ENCODE data around the gene PCNX1. TPM values are rescaled to one million over a fixed set of nuclear protein-coding genes. Genes with fewer than 3 reads are reported as not detected.

Gene PCNX1
- total RNA-seq, 1 experiment from 2014 or later = 23.3 TPM

DNA sequence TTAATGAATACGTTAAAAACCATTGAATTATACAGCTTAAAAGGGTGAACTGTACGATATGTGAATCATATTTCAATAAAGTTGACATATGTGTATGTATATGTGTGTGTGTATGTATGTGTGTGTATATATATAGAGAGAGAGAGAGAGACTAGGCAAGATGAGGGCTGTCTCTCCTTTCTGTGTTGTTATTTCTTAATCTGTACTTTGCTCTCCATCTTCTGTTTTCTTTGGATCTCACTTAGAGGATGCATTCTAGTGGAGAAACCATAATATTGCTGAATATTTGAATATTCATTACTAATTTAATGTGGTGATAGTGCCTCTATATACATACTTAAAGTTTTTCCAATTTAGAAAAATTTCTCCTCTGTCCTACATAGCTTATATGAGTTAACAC, 50.5 kb downstream of the PCNX1 start:
- no peaks in the 10 kb centered on the region; the same call in 1 of the 2 replicates for H3K4me1 ChIP-seq (ENCODE audit: insufficient read depth, low read length)
- H3F3A ChIP-seq (ENCODE audit: low read length, unreplicated experiment) = no peaks in the 10 kb centered on the region
- H3K9me3 ChIP-seq (ENCODE audit: low read length) = no peaks in the 10 kb centered on the region
- no peak for DNase-seq
- ATAC-seq = no peak
- H4K20me1 ChIP-seq (ENCODE audit: low read length) = no peaks in the 10 kb centered on the region
- H3K27ac ChIP-seq (ENCODE audit: low read length) = no peak overlapping the region
- H3K36me3 ChIP-seq (ENCODE audit: low read depth, low read length) = no peaks in the 10 kb centered on the region
- TF ChIP-seq CTCF (conservative IDR thresholded peaks at IDR 0.05; ENCODE audit: low read depth, low read length) = no peak
- TF ChIP-seq EZH2phosphoT487 (IDR thresholded peaks at IDR 0.05; ENCODE audit: borderline replicate concordance, low read length) = no peak
- no peak for TF ChIP-seq EZH2 (IDR thresholded peaks at IDR 0.05; ENCODE audit: low read length, unreplicated experiment)
- H3K9ac ChIP-seq (ENCODE audit: low read length) = no peak overlapping the region
- intact Hi-C loops (cut with micrococcal nuclease) = loop anchor here (5.0 kb wide), 1 partner anchor 335 kb away; no protein-coding TSS in a partner anchor
- H3K9me2 ChIP-seq (replicated peaks; ENCODE audit: low read length) = no peaks in the 10 kb centered on the region
- no peaks in the 10 kb centered on the region for H3K27me3 ChIP-seq (ENCODE audit: low read length)
- no peak overlapping the region for H3K4me3 ChIP-seq (ENCODE audit: low read length)
- H3K4me2 ChIP-seq (ENCODE audit: low read length) = no peak overlapping the region
- CTCF ChIA-PET = no interaction called here
- H2AFZ ChIP-seq (ENCODE audit: low read length) = no peak overlapping the region
- H3K79me2 ChIP-seq (ENCODE audit: low read length) = no peaks in the 10 kb centered on the region
- POLR2A ChIA-PET (ENCODE audit: unreplicated experiment) = no interaction called here
- BruUV-seq (replicated peaks) = no TSS peak

- BruUV-seq (replicated peaks) = no TSS peak
- Histone ChIP-seq H4K20me1 (ENCODE audit: low read length) (no peaks in the 10 kb centered on the region), H3K9me3 (ENCODE audit: low read length) (no peaks in the 10 kb centered on the region), H3F3A (ENCODE audit: low read length, unreplicated experiment) (no peaks in the 10 kb centered on the region), H2AFZ (ENCODE audit: low read length) (no peak overlapping the region), H3K9me2 (replicated peaks; ENCODE audit: low read length) (no peaks in the 10 kb centered on the region), H3K4me1 (ENCODE audit: insufficient read depth, low read length) (no peaks in the 10 kb centered on the region), H3K27ac (ENCODE audit: low read length) (no peak overlapping the region), H3K36me3 (ENCODE audit: low read depth, low read length) (no peaks in the 10 kb centered on the region), H3K9ac (ENCODE audit: low read length) (no peak overlapping the region), H3K4me2 (ENCODE audit: low read length) (no peak overlapping the region), H3K79me2 (ENCODE audit: low read length) (no peaks in the 10 kb centered on the region), H3K4me3 (ENCODE audit: low read length) (no peak overlapping the region), H3K27me3 (ENCODE audit: low read length) (no peaks in the 10 kb centered on the region)
- TF ChIP-seq EZH2 (IDR thresholded peaks at IDR 0.05; ENCODE audit: low read length, unreplicated experiment) = no peak
- TF ChIP-seq CTCF (conservative IDR thresholded peaks at IDR 0.05; ENCODE audit: low read depth, low read length) = no peak
- no peak for TF ChIP-seq EZH2phosphoT487 (IDR thresholded peaks at IDR 0.05; ENCODE audit: borderline replicate concordance, low read length)
- DNase-seq (no peak), ATAC-seq (no peak)
- POLR2A ChIA-PET (ENCODE audit: unreplicated experiment) = no interaction called here
- CTCF ChIA-PET = no interaction called here
- intact Hi-C loops (cut with micrococcal nuclease) = no loop called here
These were observed 55.7 kb downstream of the PCNX1 start for GRCh38 chr14:70962935-70963334.

- ChIA-PET CTCF (interaction anchor here (0.6 kb wide), 1 partner anchor 11 kb away, joined by 3 read pairs; no protein-coding TSS in a partner anchor), POLR2A (ENCODE audit: unreplicated experiment) (no interaction called here)
These were observed 57.2 kb downstream of the PCNX1 start for GRCh38 chr14:70964492-70964891.

More at GRCh38 chr14:70964492-70964891, 57.2 kb downstream of the PCNX1 start:
- no peaks in the 10 kb centered on the region for H4K20me1 ChIP-seq (ENCODE audit: low read length)
- H3K9me2 ChIP-seq (replicated peaks; ENCODE audit: low read length) = no peaks in the 10 kb centered on the region
- no peaks in the 10 kb centered on the region for H3K36me3 ChIP-seq (ENCODE audit: low read depth, low read length)
- intact Hi-C loops (cut with micrococcal nuclease) = no loop called here
- H3F3A ChIP-seq (ENCODE audit: low read length, unreplicated experiment) = no peaks in the 10 kb centered on the region
- DNase-seq (no peak), ATAC-seq (no peak)
- H3K9ac ChIP-seq (ENCODE audit: low read length) = no peak overlapping the region
- H3K27me3 ChIP-seq (ENCODE audit: low read length) = no peaks in the 10 kb centered on the region
- no peak overlapping the region for H2AFZ ChIP-seq (ENCODE audit: low read length)
- H3K27ac ChIP-seq (ENCODE audit: low read length) = no peak overlapping the region
- no peak overlapping the region for H3K4me3 ChIP-seq (ENCODE audit: low read length)
- no peak overlapping the region for H3K4me2 ChIP-seq (ENCODE audit: low read length)
- no TSS peak for BruUV-seq (replicated peaks)
- H3K79me2 ChIP-seq (ENCODE audit: low read length) = no peaks in the 10 kb centered on the region
- H3K4me1 ChIP-seq (ENCODE audit: insufficient read depth, low read length) = no peaks in the 10 kb centered on the region
- H3K9me3 ChIP-seq (ENCODE audit: low read length) = no peaks in the 10 kb centered on the region
- TF ChIP-seq EZH2phosphoT487 (IDR thresholded peaks at IDR 0.05; ENCODE audit: borderline replicate concordance, low read length) (no peak), EZH2 (IDR thresholded peaks at IDR 0.05; ENCODE audit: low read length, unreplicated experiment) (no peak), CTCF (conservative IDR thresholded peaks at IDR 0.05; ENCODE audit: low read depth, low read length) (no peak)
